Small intestine (tissue), 7 donors: ENCODE measurements around the gene C3orf22. TPM values are rescaled to one million over a fixed set of nuclear protein-coding genes. Genes with fewer than 3 reads are reported as not detected.

Experiments used
- DNase-seq, 2 donors: peaks; one replicate each; pipeline versions ENCODE4 v3.0.0 to v3.0.0-alpha.2; 2013
- FAIRE-seq: peaks from 2 replicates; lab custom pipeline; 2012; peaks lifted over from hg19 to GRCh38; lab: Jason Lieb, UNC
- H3K27ac ChIP-seq, 3 donors: one replicate each; pipeline ENCODE4 v1.5.1; 2013; ENCODE audit warnings: low read length in 2 of 3, mild to moderate bottlenecking in 2 of 3, control low read depth in 1 of 3, inconsistent platforms in 1 of 3, low read depth in 1 of 3, moderate library complexity in 1 of 3
- H3K27me3 ChIP-seq, 3 donors: one replicate each; pipeline ENCODE4 v1.6.1; 2013; ENCODE audit warnings: low read length in 3 of 3, inconsistent platforms in 1 of 3; ENCODE audit not compliant: control insufficient read depth in 3 of 3, insufficient read depth in 3 of 3
- H3K36me3 ChIP-seq, 3 donors: one replicate each; pipeline ENCODE4 v1.6.1; 2013; ENCODE audit warnings: low read length in 3 of 3, inconsistent platforms in 1 of 3, low read depth in 1 of 3, mild to moderate bottlenecking in 1 of 3, moderate library complexity in 1 of 3; ENCODE audit not compliant: control insufficient read depth in 3 of 3, insufficient read depth in 2 of 3
- H3K4me1 ChIP-seq, 3 donors: one replicate each; pipeline ENCODE4 v1.6.1; 2013; ENCODE audit warnings: low read length in 2 of 3, inconsistent platforms in 1 of 3, low read depth in 1 of 3, mild to moderate bottlenecking in 1 of 3, moderate library complexity in 1 of 3; ENCODE audit not compliant: control insufficient read depth in 3 of 3, insufficient read depth in 2 of 3
- H3K4me3 ChIP-seq, 3 donors: one replicate each; pipeline ENCODE4 v1.5.1; 2013; ENCODE audit warnings: low read length in 3 of 3, control low read depth in 1 of 3, inconsistent platforms in 1 of 3, low read depth in 1 of 3, mild to moderate bottlenecking in 1 of 3, moderate library complexity in 1 of 3
- H3K9me3 ChIP-seq, 2 donors: one replicate each; pipeline ENCODE4 v1.6.1; 2013; ENCODE audit warnings: low read depth in 1 of 2, low read length in 1 of 2; ENCODE audit not compliant: control insufficient read depth in 2 of 2, insufficient read depth in 1 of 2
- WGBS, 3 donors: extraction: QIAGEN DNeasy Blood & Tissue Kit; methylation state at CpG; one replicate each; pipeline ENCODE4 v1.1.7; 2013; 5-methylcytosine and 5-hydroxymethylcytosine counted together
- polyA plus RNA-seq, 4 donors: library from polyadenylated mRNA; stranded (reverse) in 3 of 4; unstranded in 1 of 4; fragments of 200-250 nt in 3 of 4; fragments of 120-200 nt in 1 of 4; gene quantifications; one replicate each; pipeline versions ENCODE4 v1.2.1 to v1.2.3, GENCODE V29; 2013
- donor health status: healthy with polysubstance abuse.
- donor health status: control.
- donor health status: control.
- donor health status: Bipolar disorder and iron deficiency.
- donor health status: healthy.

Gene C3orf22
- polyA plus RNA-seq, 4 donors = 0.78 TPM; not detected in 3

DNA sequence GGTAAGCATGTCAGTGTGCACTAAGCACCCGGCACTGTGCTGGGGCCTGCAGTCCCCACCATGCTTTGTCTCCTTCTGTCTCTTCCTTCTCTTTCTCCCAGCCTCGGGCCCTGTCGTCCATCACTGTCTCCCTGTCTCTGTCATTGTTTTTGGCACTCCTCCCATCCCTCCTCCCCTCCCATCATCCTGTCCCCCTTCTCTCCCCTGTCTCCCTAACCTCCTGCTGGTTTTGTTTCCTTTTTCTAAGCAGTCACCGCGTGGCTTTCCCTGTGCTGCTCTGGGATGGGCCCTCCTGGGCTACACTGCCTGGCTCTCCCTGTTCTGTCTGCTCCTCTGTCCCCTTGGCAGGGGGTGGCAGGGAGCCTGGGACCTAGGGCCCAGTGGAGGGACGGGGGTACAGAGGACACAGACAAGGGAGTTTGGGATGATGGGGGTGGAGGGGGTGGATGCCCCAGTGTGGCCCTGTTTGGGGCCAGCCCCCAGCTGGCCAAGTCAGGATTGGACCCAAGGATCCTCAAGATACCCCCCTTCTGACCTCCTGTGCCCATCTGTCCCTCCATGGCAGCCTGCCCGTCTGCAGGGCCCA lies 29.1 kb downstream of the C3orf22 start:
- H3K4me1 ChIP-seq = peaks cover 0 to 57% (median 0%) of the 10 kb centered on the region in 3 donors

DNA sequence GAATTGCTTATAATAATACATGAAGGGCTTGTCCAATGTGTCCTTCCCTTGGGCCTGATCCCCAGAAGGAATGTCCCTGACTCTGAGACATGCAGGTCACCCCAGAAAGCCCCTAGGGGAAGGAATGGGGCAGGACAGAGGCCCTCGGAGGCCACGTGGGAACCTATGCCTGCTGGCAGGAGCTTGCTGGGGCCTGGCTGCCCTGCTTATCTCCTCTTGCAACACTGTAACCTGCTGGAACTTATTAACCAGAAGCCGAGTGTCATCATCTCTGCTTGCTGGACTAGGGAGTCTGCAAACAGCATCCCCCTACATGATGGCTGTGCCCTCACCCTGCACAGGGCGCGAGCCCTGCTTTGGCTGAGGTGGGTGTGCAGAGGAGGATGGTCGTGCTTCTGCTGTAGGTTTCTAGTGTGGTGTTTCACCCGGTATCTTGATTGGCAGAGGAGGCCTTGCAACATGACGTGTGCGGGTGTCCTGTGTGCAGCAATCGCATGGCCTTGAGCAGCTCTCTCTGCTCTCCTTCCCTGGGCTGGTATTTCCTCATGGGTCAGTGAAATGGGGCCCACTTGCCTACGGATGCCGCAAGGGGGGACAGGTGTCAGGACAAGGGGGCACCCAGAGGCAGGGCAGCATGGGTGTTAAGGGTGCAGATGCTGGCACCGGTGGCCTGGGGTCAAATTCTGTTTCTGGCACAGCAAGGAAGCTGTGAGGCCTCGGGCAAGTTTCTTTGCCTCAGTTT lies 29.8 kb downstream of the C3orf22 start:
- peaks cover 0 to 43% (median 0%) of the 10 kb centered on the region in 3 donors for H3K36me3 ChIP-seq
- H3K27ac ChIP-seq = peak overlapping the region in 1 of 3 donors; percentile 97
- FAIRE-seq (no peak), DNase-seq (peak; percentile 32 to 93)
- H3K9me3 ChIP-seq = no peaks in the 10 kb centered on the region
- H3K4me3 ChIP-seq = no peak overlapping the region
- H3K27me3 ChIP-seq = peaks cover 0 to 4% (median under 1%) of the 10 kb centered on the region in 3 donors
- WGBS, 3 donors = 48 to 64% (median 54%) methylated on average over 14 of the region's 14 CpGs
- H3K4me1 ChIP-seq = peaks cover 0 to 57% (median 0%) of the 10 kb centered on the region in 3 donors

More for the DNA sequence above, 29.1 kb downstream of the C3orf22 start:
- no peak for DNase-seq
- Histone ChIP-seq H3K9me3 (no peaks in the 10 kb centered on the region), H3K27ac (peak overlapping the region in 1 of 3 donors; percentile 97), H3K27me3 (peaks cover 0 to under 1% (median 0%) of the 10 kb centered on the region in 3 donors), H3K4me3 (no peak overlapping the region), H3K36me3 (peaks cover 0 to 43% (median 0%) of the 10 kb centered on the region in 3 donors)
- WGBS, 3 donors = 61 to 77% (median 67%) methylated on average over 7 of the region's 7 CpGs
- no peak for FAIRE-seq

DNA sequence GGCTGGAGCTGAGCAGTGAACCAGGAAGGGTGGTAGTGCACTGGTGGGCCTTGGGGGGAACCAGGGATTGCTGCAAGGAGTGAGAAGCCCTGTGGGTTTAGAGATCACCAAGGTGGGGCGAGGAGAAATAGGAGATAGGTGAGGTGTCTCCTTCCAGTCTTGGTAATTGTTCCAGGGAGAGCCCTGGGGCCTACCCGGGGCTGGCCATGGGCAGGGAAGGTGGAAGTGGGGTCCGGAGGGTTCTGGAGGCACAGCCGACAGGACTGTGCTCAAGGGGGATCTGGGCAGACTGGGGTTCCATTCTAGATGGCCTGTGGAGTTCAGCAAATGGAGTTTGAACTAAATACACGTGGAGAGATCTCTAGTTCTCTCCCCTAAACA lies 30.3 kb downstream of the C3orf22 start:
- FAIRE-seq (no peak), DNase-seq (no peak)
- WGBS, 3 donors = 65 to 78% (median 70%) methylated on average over 5 of the region's 5 CpGs
- Histone ChIP-seq H3K4me1 (peaks cover 0 to 60% (median 0%) of the 10 kb centered on the region in 3 donors), H3K4me3 (no peak overlapping the region), H3K36me3 (peaks cover 0 to 43% (median 0%) of the 10 kb centered on the region in 3 donors), H3K27ac (peak overlapping the region in 1 of 3 donors; percentile 97), H3K27me3 (peaks cover 0 to 6% (median 4%) of the 10 kb centered on the region in 3 donors), H3K9me3 (no peaks in the 10 kb centered on the region)

DNA sequence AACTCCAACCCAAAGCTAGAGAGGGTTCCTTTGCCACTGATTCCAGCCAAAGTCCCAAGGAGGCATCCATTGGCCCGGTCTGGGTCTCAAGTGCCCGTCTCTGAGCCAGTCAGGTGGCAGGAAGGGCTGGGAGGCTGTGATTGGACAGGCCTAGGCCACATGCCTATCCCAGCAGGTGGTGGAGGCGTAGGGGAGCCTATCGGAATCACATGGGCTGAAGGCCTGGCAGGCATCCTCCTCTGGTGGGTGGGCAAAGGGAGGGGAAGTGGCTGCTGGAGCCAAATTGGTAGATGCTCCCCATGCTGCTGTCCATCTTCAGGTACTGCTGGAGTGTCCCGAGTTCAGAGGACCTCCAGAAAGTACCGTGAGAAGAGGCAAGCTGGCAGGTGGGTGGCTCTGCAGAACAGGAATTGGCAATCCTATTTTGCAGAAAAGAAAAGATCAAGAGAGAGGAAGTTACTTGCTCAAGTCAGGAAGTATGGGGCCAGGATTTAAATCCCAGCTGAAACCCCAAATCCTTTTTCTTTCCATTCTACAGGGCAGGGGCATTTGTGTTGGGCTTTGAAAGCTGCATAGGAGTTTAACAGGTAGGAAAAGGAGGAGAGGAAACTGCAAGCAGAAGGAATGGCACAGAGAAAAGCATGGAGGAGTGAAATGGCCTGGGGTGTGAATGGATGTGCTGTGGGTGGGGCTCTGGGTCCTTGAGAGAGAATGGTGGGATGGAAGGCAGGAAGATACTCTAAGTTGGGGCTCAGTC lies 31.1 kb downstream of the C3orf22 start:
- WGBS, 3 donors = 77 to 87% (median 82%) methylated on average over 6 of the region's 6 CpGs
- Histone ChIP-seq H3K4me3 (no peak overlapping the region), H3K27me3 (peaks cover 0 to 6% (median 4%) of the 10 kb centered on the region in 3 donors), H3K36me3 (peaks cover 0 to 43% (median 0%) of the 10 kb centered on the region in 3 donors), H3K9me3 (no peaks in the 10 kb centered on the region), H3K27ac (peak overlapping the region in 1 of 3 donors; percentile 97), H3K4me1 (peaks cover 0 to 68% (median 0%) of the 10 kb centered on the region in 3 donors)
- no peak for DNase-seq
- FAIRE-seq = no peak

DNA sequence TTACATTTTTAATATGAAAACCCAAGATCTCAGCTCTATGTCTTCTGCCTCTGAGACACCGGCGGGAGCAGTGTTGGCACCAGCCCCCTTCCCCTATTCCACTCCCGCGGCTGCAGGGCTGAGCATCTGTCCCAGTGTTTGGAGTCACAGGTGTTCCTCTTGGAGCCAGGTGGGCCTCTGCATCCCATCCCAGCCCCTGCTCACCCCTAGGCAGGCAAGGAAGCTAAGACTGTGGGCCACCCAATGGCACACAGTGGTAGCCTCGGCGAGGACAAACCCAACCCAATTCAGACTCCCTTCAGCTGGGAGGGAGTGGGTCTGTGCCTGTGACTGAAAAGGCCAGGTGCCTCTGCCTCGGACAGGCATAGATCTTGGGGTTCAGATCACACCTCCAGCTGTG lies 31.7 kb downstream of the C3orf22 start:
- no peak for FAIRE-seq

DNA sequence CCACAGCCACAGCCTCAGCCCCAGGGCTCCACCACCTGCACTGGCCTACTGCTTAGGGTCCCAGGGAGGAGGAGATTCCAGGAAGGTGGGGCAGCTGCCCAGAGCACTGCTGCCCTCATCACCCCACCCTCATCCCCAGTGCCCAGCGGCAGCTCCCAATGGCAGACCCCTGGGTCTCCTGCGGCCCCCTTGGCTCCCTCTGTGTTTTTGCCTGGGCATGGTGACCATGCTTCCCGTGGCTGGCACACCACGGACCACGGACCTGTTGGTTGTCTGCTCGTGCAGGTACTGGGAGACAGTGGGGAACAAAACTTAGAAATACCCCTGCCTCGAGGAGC lies 32.1 kb downstream of the C3orf22 start:
- 81 to 85% (median 85%) methylated on average over 7 of the region's 7 CpGs for WGBS, 3 donors
- Histone ChIP-seq H3K4me1 (peaks cover 0 to 70% (median 0%) of the 10 kb centered on the region in 3 donors), H3K27me3 (peaks cover 0 to 6% (median 4%) of the 10 kb centered on the region in 3 donors), H3K27ac (peak overlapping the region in 1 of 3 donors; percentile 93), H3K4me3 (no peak overlapping the region), H3K9me3 (no peaks in the 10 kb centered on the region), H3K36me3 (peaks cover 0 to 43% (median 0%) of the 10 kb centered on the region in 3 donors)
- DNase-seq (no peak), FAIRE-seq (no peak)

More for the DNA sequence above, 31.7 kb downstream of the C3orf22 start:
- Histone ChIP-seq H3K4me3 (no peak overlapping the region), H3K27ac (peak overlapping the region in 1 of 3 donors; percentile 97), H3K36me3 (peaks cover 0 to 43% (median 0%) of the 10 kb centered on the region in 3 donors), H3K9me3 (no peaks in the 10 kb centered on the region), H3K4me1 (peaks cover 0 to 70% (median 0%) of the 10 kb centered on the region in 3 donors), H3K27me3 (peaks cover 0 to 6% (median 4%) of the 10 kb centered on the region in 3 donors)
- DNase-seq = no peak
- WGBS, 3 donors = 84 to 92% (median 88%) methylated on average over 7 of the region's 7 CpGs

DNA sequence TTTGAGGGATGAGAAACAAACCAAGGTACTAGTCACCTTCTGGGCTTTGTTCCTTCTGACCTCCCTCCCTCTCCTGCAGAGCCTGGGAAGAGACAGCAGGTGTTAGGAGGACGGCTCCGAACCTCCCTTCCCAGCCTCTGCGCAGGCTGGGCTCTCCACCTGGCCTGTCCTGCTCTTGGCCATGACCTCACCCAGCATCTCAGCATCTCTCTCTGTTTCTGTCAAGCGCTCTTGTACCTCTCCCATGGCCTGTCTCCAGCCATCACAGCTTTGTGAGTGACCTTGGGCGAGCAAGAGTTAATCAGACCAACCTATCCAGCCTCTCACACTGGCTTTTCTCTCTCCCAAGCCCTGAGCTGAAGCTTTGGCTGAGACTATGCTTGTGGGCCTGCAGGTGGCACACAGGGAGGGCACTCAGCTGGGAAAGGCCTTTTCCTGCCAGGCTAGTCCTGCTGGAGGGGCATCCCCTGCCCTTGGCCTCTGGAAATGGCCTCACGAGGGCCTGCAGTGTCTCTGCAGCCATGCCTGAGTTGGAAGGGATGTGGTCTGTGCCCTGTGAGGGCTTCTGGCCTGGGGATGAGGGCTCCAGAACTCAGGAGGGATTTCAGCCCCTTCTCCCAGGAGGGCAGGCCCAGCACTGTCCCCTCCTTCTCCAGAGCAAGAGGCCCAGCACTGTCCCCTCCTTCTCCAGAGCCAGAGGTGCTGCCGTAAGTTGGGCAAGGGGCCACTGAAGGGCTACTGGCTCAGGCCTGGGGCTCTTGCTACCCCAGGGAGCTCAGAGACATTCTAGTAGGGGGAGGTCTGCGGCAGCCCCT lies 32.7 kb downstream of the C3orf22 start:
- H3K4me3 ChIP-seq = no peak overlapping the region
- H3K36me3 ChIP-seq = peaks cover 0 to 42% (median 0%) of the 10 kb centered on the region in 3 donors
- DNase-seq (no peak), FAIRE-seq (no peak)
- peak overlapping the region in 1 of 3 donors; percentile 93 for H3K27ac ChIP-seq
- H3K27me3 ChIP-seq = peaks cover 0 to 6% (median 4%) of the 10 kb centered on the region in 3 donors
- 87 to 92% (median 91%) methylated on average over 8 of the region's 8 CpGs for WGBS, 3 donors
- peaks cover 0 to 70% (median 0%) of the 10 kb centered on the region in 3 donors for H3K4me1 ChIP-seq
- H3K9me3 ChIP-seq = no peaks in the 10 kb centered on the region
